Adrenal gland (tissue), 5 donors: ENCODE data around the gene CEP295NL.
"Not testable (repeated sequence)": the region's sequence is repeated elsewhere in the genome, so short reads cannot be mapped to it uniquely, and the experiment has no call there.

Experiments used
- POLR2A ChIP-seq, 2 donors: fragments of 450-650 bp; IDR thresholded peaks; one replicate each; pipeline ENCODE4 v1.6.1; 2017; ENCODE audit warnings: antibody characterized with exemption in 2 of 2, mild to moderate bottlenecking in 2 of 2, moderate library complexity in 1 of 2
- TF ChIP-seq, protein P1 (sequence below), 6 experiments: fragments of 450-650 bp in 4 of 6; fragments of 200-600 bp in 2 of 6; sonication (generic) in 1 of 6; IDR thresholded peaks; 1 replicate in 5 of 6; 2 replicates in 1 of 6; pipeline versions ENCODE4 v1.5.1 to v1.8.0; 2016 to 2021; ENCODE audit warnings: antibody characterized with exemption in 6 of 6, mild to moderate bottlenecking in 2 of 6, moderate library complexity in 1 of 6
- donor health status: DM: no; HTN: no; CAD: no.

DNA sequence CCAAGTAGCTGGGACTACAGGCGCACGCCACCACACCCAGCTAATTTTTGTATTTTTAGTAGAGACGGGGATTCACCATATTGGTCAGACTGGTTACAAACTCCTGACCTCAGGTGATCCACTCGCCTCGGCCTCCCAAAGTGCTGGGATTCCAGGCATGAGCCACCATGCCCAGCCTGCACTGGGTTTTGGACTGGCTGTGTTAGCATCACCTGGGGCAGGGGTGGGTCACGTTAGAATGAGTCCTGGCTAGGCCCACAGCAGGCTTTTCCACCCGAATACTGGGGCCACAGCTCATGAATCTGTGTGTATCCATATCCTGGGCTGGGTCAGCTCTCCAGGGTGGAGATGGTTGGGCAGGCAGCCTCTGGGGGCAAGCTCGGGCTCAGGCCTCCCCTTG is 770 bp downstream of the CEP295NL start:
- TF ChIP-seq, protein P1, sequence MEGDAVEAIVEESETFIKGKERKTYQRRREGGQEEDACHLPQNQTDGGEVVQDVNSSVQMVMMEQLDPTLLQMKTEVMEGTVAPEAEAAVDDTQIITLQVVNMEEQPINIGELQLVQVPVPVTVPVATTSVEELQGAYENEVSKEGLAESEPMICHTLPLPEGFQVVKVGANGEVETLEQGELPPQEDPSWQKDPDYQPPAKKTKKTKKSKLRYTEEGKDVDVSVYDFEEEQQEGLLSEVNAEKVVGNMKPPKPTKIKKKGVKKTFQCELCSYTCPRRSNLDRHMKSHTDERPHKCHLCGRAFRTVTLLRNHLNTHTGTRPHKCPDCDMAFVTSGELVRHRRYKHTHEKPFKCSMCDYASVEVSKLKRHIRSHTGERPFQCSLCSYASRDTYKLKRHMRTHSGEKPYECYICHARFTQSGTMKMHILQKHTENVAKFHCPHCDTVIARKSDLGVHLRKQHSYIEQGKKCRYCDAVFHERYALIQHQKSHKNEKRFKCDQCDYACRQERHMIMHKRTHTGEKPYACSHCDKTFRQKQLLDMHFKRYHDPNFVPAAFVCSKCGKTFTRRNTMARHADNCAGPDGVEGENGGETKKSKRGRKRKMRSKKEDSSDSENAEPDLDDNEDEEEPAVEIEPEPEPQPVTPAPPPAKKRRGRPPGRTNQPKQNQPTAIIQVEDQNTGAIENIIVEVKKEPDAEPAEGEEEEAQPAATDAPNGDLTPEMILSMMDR (IDR thresholded peaks at IDR 0.05) = not testable (repeated sequence)
- not testable (repeated sequence) for TF ChIP-seq POLR2A (IDR thresholded peaks at IDR 0.05)
